ENCODE results near the gene SPAG17. TPM values are rescaled to one million over a fixed set of nuclear protein-coding genes. Genes with fewer than 3 reads are reported as not detected.

SPAG17 gene
- total and polyA plus RNA-seq, 2 donors (not counting 1 experiment from before 2014, with no cell fraction given), result 0.01 to 0.33 TPM

DNA sequence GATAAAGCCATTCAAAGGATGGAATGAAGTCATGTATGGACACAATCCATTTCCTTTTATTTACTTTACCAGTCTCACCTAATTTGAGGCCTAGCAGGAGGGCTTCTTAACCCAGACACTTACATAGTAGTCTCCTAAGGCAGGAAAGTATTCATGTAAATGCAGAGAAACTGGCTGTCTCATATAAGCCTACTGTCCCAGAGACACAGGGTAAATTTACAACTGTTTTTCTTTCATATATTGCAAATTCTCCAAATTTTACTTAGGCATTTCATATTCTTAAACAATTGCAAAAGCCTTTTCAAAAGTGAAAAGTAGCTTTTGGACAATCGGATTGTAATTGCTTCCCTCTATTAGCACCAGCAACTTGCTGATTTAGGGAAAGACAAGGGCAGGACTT, 29.9 kb downstream of the SPAG17 start:
- Histone ChIP-seq H3K9ac (ENCODE audit: insufficient read depth, low read length) (no peak overlapping the region), H3K36me3 (ENCODE audit: control insufficient read depth, insufficient read depth, low read length) (no peaks in the 10 kb centered on the region), H3K27ac (ENCODE audit: insufficient read depth, low read length) (no peak overlapping the region), H3K27me3 (ENCODE audit: control insufficient read depth, insufficient read depth, low read length) (no peaks in the 10 kb centered on the region), H3K4me2 (ENCODE audit: extremely low read depth, insufficient read depth, low read length) (no peak overlapping the region), H3K79me2 (ENCODE audit: control insufficient read depth, insufficient read depth, low read length) (no peaks in the 10 kb centered on the region), H3K4me3 (replicated peaks in 1 of 4; ENCODE audit: control extremely low read depth in 1 of 4, insufficient read depth in 1 of 4, low read depth in 3 of 4, low read length in 4 of 4) (no peak overlapping the region), H2AFZ (ENCODE audit: low read length) (no peak overlapping the region), H3K9me3 (ENCODE audit: control insufficient read depth, insufficient read depth, low read depth, low read length) (no peaks in the 10 kb centered on the region), H4K20me1 (ENCODE audit: control insufficient read depth, extremely low read depth, insufficient read depth, low read length) (no peaks in the 10 kb centered on the region), H3K4me1 (ENCODE audit: control insufficient read depth, extremely low read depth, insufficient read depth, low read length) (no peaks in the 10 kb centered on the region)
- no peak for DNase-seq (ENCODE audit: low read depth in 2 of 2)
- no peak for TF ChIP-seq CTCF (conservative IDR thresholded peaks at IDR 0.05 in 1 of 2, IDR thresholded peaks at IDR 0.05 in 1 of 2; ENCODE audit: low read depth in 1 of 2, low read length in 2 of 2)
- no peak for TF ChIP-seq EZH2 (IDR thresholded peaks at IDR 0.05; ENCODE audit: low read length, missing control alignments)

DNA sequence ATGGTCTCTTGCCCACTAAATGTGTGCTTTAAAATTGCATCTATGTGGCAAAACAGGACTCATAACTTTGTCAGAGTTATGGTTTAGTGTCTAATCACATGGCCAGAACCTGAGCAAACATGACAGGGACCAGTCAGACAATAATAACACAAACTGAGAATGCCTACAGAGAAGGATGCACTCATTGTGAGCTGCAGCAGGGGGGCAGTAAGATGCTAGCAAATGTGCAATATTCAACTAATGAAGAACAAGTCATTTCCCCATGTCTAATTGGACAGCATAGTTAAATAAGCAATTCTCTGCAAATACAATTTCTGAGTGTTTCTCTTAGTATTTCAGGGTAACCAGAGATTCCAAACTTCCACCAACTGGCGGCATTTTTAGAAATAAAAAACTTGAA, 30.8 kb downstream of the SPAG17 start:
- H3K4me2 ChIP-seq (ENCODE audit: extremely low read depth, insufficient read depth, low read length), result no peak overlapping the region
- peak; percentile 22 to 48 for TF ChIP-seq CTCF (conservative IDR thresholded peaks at IDR 0.05 in 1 of 2, IDR thresholded peaks at IDR 0.05 in 1 of 2; ENCODE audit: low read depth in 1 of 2, low read length in 2 of 2)
- no peak for TF ChIP-seq EZH2 (IDR thresholded peaks at IDR 0.05; ENCODE audit: low read length, missing control alignments)
- H3K79me2 ChIP-seq (ENCODE audit: control insufficient read depth, insufficient read depth, low read length), result no peaks in the 10 kb centered on the region
- no peak overlapping the region for H2AFZ ChIP-seq (ENCODE audit: low read length)
- no peaks in the 10 kb centered on the region for H4K20me1 ChIP-seq (ENCODE audit: control insufficient read depth, extremely low read depth, insufficient read depth, low read length)
- no peaks in the 10 kb centered on the region for H3K36me3 ChIP-seq (ENCODE audit: control insufficient read depth, insufficient read depth, low read length)
- peak in 1 of 2 donors; percentile 15 for DNase-seq (ENCODE audit: low read depth in 2 of 2)
- H3K27me3 ChIP-seq (ENCODE audit: control insufficient read depth, insufficient read depth, low read length), result no peaks in the 10 kb centered on the region
- H3K9me3 ChIP-seq (ENCODE audit: control insufficient read depth, insufficient read depth, low read depth, low read length), result no peaks in the 10 kb centered on the region
- H3K27ac ChIP-seq (ENCODE audit: insufficient read depth, low read length), result no peak overlapping the region
- no peaks in the 10 kb centered on the region for H3K4me1 ChIP-seq (ENCODE audit: control insufficient read depth, extremely low read depth, insufficient read depth, low read length)
- no peak overlapping the region for H3K9ac ChIP-seq (ENCODE audit: insufficient read depth, low read length)
- no peak overlapping the region for H3K4me3 ChIP-seq (replicated peaks in 1 of 4; ENCODE audit: control extremely low read depth in 1 of 4, insufficient read depth in 1 of 4, low read depth in 3 of 4, low read length in 4 of 4)

DNA sequence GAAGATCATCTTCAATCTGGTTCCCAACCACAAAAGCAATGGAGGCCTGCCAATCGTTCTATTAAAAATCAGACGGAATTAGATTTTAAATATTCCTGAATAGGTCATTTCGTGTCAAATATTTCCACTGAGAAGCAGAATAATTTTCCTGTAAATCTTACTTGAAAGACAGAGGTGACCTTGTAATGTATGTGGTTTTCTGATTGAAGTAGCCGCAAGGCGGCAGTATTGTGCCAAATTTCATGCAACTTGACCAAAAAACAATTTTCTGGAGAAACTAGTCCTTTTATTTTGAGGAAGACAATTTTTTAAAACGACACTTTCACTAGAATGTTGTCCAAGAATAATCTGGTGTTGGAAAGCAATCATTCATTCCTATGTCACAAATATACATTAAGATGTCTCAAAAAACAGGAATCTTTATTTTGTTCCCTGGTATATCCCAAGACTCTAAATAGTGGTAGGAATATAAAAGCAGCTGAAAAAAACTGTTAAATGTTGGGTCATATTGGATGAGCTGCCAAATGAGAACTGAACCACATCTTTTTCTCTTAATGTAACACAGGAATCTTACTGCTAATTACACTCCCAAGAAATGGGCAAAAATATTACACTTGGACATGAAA, 33.6 kb downstream of the SPAG17 start:
- Histone ChIP-seq H3K4me2 (ENCODE audit: extremely low read depth, insufficient read depth, low read length) (no peak overlapping the region), H3K4me1 (ENCODE audit: control insufficient read depth, extremely low read depth, insufficient read depth, low read length) (peaks cover 2% of the 10 kb centered on the region), H3K9ac (ENCODE audit: insufficient read depth, low read length) (no peak overlapping the region), H3K9me3 (ENCODE audit: control insufficient read depth, insufficient read depth, low read depth, low read length) (no peaks in the 10 kb centered on the region), H3K36me3 (ENCODE audit: control insufficient read depth, insufficient read depth, low read length) (no peaks in the 10 kb centered on the region), H2AFZ (ENCODE audit: low read length) (no peak overlapping the region), H3K79me2 (ENCODE audit: control insufficient read depth, insufficient read depth, low read length) (no peaks in the 10 kb centered on the region), H3K27ac (ENCODE audit: insufficient read depth, low read length) (no peak overlapping the region), H3K27me3 (ENCODE audit: control insufficient read depth, insufficient read depth, low read length) (no peaks in the 10 kb centered on the region), H4K20me1 (ENCODE audit: control insufficient read depth, extremely low read depth, insufficient read depth, low read length) (no peaks in the 10 kb centered on the region), H3K4me3 (replicated peaks in 1 of 4; ENCODE audit: control extremely low read depth in 1 of 4, insufficient read depth in 1 of 4, low read depth in 3 of 4, low read length in 4 of 4) (no peak overlapping the region)
- TF ChIP-seq CTCF (conservative IDR thresholded peaks at IDR 0.05 in 1 of 2, IDR thresholded peaks at IDR 0.05 in 1 of 2; ENCODE audit: low read depth in 1 of 2, low read length in 2 of 2) (peak; percentile 77 to 81), EZH2 (IDR thresholded peaks at IDR 0.05; ENCODE audit: low read length, missing control alignments) (no peak)
- DNase-seq (ENCODE audit: low read depth in 2 of 2), result peak; percentile 34 to 75
